GM10266 (cell line): ENCODE data around the gene ATAD3A.

Experiments
- DNase-seq: peaks from one replicate; pipeline ENCODE4 v3.0.0; 2012; ENCODE audit errors: extremely low spot score
- CTCF ChIP-seq: IDR thresholded peaks from 2 replicates; pipeline ENCODE4 v1.5.1; 2012; ENCODE audit warnings: mild to moderate bottlenecking, low read depth; ENCODE audit not compliant: control insufficient read depth, insufficient read depth; ENCODE audit errors: missing control alignments

Gene ATAD3A

DNA sequence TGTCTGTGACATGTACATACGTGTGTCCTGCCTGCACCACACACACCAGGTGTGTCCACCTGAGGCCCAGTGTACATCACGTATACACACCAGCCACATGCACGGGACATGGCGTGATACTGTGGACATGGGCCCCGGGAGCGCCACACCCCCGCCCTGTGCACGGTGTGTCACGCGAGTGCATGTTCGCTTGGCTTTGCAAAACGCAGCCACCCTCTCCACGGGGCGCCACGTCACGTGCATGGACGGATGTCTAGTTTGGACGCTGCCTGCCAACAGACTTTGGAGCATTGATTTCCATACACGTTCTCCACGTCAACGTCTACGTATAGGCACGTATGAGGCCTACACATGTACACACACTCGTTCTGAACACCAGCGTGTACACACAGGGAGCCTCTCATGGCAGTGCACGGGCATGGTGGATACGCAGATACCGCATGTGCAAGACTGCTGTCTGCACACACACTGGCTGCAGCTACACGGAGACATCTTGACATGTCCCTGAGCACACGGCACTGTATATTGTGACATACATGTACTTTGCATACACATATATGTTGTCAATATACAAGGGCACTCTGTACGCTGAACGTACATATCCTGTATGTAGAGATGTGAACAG is 25.8 kb downstream of the ATAD3A start:
- no peak for TF ChIP-seq CTCF
- DNase-seq: no peak

DNA sequence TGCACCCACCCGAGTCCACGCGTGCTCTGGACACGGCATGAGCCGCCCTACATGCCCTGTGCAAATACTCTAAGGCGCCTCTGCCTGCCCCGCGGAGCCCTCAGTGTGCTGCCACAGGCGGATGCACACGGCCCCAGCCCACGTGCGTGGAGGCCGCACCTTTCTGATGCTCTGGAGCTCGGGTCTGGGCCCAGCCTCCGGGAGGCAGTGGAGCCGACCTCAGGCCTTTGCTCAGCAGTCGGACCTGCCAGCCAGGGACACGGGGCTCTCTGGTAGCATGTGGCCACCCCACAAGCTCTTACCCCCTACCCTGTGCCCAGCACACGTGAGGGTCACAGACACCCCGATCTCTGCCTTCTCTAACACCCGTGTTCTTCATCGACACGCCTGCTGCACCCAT is 26.4 kb downstream of the ATAD3A start:
- TF ChIP-seq CTCF: no peak
- no peak for DNase-seq

DNA sequence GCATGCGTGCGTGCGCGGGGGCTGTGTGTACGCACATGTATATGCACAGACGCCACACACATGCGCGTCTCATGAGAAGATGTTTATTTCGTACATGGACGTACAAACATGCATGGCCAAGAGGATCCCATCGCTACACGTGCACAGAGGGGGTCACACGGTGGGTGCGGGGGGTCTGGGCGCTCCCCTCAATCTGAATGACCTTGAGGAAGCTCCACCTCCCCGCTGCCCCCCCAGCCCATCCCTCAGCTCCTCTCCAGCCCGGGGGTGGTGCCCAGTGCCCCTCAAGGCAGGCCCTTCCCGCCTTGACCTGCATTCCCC is 27.0 kb downstream of the ATAD3A start:
- no peak for DNase-seq
- no peak for TF ChIP-seq CTCF

- TF ChIP-seq CTCF: no peak
- no peak for DNase-seq
Observed at GRCh38 chr1:1539310-1540089, 27.5 kb downstream of the ATAD3A start.

GRCh38 chr1:1540090-1540817 is 28.3 kb downstream of the ATAD3A start, which contains the start of gene TMEM240:
TMEM240 (minus strand) TSS chr1:1540624; CDS start chr1:1540346, 278 bp downstream.
- DNase-seq: peak; percentile 92
- no peak for TF ChIP-seq CTCF

DNA sequence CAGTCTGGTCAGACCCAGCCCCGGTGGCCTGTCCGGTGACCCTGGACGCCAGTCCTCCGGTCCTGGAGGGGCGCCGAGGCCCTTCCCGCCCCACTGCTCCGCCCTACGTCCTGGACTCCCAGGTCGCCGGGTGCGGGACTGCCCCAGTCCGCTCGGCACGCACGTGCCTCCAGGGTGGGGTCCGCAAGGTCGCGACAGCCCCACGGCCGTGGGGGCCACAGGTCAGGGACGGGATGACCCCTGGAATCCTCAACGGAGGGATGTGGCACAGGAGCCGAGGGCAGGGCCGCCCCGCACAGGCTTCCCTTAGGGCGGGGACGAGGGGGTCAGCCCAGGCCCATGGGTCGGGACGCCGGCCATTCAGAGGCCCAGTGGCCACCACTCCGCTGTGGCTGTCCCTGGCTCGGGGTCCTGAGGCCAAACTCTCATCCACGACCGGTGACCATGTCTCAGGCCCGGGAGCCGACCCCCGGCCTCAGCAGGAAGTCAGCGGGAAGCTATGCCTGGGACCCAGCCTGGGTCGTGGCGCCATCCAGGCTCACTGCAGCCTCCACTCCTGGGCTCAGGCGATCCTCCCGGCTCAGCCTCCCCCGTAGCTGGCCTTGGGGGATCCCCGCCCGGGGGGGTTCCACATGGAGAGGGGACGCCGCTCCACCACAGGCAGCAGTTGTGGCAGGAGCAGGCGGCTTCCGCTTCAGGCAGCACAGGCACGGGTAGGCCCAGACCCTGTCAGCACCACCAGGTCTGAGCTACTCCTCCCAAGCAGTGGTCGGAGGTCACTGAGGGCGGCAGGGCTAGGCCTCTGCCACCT is 29.1 kb downstream of the ATAD3A start:
- TF ChIP-seq CTCF: no peak
- no peak for DNase-seq
